NCI-H345 treated with DMSO at 0.1 percent for 48 hours (cell line): ENCODE results near the gene CP.
"Not testable (repeated sequence)": the region's sequence is repeated elsewhere in the genome, so short reads cannot be mapped to it uniquely, and the experiment has no call there.

ENCODE experiments used
- DNase-seq: peaks from one replicate; lab custom pipeline; 2025; ENCODE audit not compliant: unreplicated experiment; lab: John Stamatoyannopoulos, UW

CP gene

DNA sequence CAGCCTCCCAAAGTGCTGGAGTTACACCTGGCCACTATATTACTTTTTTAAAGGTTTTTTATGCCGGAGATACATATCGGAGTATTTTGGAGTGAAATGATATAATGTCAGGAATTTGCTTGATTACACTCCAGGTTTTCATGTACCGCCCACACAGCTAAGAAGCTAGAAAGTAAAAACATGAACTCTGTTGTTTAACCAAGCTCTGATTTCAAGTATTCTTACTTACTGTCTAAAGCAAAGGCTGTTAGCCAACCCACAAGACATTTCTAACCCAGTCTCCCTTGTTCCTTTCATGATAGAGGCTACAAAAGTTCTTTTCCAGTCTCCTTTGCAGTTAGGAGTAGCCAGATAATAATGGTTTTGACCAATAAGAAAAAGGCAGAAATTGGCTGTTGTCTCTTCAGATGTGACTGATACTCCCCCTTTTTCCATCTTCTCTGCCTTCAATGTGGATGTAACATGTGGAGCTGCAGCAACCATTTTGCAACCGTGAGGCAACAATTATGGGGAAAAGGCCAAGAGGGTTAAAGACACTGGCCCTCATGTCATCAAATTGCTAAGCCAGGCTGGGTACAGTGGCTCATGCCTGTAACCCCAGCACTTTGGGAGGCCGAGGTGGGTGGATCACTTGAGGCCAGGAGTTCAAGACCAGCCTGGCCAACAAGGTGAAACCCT, 6.1 kb upstream of the CP start:
- DNase-seq = no peak

DNA sequence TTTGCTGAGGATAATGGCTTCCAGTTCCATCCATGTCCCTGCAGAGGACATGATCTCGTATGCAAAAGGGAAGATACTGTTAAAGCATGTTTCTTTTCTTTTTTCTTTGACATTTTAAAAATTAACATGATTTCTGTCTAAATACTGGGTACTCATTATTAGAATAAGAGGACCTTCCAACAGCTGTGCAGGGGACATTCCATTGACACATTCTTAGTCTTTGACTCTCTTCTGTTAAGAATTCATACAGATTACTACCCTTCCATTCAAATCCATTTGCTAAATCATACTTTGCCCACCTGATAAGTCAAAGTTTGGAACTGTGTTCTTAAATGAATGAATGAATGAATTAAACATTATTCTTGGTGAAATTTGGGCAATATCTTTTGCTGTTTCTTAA, 5.1 kb upstream of the CP start:
- no peak for DNase-seq

DNA sequence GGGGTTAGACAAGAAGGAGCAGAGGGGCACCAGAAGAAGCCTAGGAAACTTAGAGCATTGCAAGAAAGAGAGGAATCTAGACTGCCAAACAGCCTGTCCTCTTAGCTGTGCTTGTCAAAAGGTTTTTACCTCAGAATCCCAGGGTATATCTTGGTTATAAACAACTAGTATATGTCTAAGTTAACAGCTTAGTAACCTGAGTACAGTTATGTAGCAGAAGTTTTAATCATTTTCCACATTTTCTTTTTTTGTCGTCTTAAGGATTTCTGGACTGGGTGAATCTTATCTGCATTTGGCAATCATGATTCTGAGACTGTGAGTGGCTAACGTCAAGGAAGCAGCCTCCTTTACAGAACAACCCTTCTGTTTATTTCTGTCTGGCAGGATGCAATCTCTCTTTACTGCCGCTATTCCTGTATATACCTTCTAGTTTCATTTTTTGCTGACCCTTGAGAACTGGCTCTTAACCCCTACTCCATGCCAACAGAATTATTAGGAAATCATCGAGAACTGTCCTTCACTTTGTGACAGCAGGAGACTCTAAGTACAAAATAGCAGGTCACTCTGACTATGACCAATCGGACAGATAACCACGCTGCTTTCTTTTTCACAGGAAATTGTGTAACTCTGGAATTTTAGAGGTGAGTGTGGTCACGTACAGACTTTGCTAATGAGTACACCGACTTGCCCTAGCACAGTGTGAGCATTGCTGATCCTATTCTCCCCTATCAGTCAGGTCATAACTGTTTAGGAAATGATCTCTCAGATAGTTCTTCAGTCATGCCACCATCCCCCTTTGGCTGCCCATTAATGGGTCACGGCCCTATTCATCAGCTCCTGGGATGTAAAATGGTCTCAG, 3.3 kb upstream of the CP start:
- DNase-seq = no peak

DNA sequence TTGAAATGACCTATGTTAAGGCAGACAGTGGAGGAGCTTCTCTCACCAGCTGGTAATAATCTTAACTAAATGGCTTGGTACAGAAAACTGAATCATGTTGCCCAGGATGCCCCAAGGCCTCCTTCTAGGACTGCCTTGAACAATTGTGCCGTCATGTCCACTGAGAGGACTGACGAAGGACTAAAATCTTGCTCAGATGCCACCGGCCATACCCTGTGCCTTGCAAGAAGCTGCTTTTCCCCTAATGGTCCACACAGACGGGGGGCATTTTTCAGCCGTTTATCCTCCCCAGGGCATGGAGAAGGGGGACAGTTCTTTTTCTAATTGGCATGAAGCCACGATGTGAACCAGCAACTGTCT, 1.8 kb upstream of the CP start:
- no peak for DNase-seq

DNA sequence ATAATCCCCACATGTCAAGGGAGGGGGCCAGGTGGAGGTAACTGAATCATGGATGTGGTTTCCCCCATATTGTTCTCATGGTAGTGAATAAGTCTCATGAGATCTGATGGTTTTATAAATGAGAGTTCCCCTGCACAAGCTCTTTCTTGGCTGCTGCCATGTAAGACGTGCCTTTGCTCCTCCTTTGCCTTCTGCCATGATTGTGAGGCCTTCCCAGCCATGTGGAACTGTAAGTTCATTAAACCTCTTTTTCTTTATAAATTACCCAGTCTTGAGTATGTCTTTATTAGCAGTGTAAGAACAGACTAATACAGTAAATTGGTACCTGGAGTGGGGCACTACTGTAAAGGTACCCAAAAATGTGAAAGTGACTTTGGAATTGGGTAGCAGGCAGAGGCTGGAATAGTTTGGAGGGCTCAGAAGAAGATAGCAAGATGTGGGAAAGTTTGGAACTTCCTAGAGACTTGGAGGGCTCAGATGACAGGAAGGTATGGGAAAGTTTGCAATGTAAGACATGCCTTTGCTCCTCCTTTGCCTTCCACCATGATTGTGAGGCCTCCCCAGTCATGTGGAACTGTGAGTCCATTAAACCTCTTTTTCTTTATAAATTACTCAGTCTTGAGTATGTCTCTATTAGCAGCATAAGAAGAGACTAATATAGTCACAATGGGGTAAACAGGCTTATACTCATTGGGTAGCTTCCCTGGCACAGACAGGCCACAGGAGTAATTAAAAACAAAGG, 2.1 kb downstream of the CP start:
- DNase-seq = not testable (repeated sequence)

DNA sequence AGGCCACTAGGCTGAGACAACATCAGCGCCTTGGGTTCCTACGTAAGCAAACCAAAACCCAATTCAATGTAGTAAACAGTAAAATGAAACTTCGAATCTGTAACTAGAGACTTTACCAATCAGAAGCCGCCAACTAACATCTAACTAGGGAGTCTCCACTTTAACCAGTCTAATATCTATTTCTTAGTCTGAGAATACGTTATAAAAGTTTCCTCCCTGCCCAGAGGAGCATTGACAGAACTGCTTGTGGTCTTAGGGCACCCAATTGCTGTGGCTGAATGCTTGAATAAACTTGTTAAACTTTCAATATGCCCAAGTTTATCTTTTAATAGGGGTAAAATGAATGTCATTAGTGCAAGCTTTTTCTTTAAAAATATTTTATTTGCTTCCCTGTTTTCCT, 4.3 kb downstream of the CP start:
- no peak for DNase-seq

DNA sequence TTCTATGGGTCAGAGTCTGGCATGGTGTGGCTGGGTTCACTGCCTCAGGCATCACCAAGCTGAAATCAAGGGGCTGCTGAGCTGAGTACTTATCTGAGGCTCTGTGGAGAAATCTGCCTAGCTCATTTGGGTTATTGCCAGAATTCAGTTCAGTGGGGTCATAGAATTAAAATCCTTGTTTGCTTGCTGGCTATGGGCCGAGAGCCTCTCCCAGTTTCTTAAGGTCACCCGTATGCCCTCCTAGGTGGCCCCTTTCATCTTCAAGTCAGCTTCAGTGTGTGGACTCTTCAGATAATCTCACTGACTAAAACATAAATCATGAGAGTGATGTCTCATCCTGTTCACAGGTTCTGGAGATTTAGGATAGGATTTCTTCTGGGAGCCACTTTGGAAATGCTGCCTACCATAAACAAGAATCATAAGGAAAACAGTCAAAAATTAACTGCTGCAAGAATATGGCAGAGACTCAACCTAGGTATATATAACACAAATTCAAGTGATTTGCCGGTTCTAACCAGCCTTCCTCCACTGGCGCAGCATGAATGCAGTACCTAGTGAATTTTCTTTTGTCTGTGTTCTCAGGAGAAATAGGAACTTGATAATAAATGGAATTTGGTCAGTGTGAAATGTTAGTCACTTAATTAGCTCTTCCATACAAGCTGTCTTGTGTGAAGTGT, 5.3 kb downstream of the CP start:
- no peak for DNase-seq

DNA sequence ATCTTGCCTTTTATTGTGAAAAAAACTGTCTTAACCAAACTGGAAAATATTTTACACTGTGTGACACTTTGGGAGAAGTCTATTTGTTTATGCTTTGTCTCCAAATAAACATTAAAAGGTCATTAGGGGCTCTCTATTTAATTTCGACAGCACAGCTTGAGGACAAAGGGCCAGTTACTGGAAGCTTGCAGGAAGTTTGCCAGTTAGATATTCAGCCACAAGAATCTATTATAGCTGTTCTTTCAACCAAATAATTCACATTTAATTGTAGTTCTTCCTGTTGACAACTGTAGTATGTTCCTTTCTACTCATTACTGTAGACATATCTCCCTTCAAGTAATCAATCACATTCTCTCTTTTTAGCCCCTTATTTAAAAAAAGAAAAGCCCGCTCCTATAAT, 6.1 kb downstream of the CP start:
- DNase-seq = no peak

DNA sequence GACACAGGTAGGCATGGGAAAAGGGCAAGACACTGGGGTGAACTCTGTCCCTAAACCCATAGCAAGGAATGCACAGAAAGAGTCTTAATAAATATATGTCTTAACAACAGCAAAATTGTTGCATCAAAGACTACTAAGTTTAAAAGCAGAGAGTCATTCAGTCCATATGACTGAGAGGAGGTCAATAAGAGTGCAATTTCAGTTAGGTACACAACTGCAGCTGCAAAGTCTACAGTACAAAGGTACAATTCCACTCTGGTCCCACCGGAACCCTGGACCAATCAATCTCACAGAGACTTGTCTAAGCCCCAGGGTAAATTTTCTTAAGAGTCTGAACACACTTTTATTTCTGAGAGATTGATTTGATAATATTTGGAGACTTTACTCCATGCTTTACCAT, 6.9 kb downstream of the CP start:
- no peak for DNase-seq

DNA sequence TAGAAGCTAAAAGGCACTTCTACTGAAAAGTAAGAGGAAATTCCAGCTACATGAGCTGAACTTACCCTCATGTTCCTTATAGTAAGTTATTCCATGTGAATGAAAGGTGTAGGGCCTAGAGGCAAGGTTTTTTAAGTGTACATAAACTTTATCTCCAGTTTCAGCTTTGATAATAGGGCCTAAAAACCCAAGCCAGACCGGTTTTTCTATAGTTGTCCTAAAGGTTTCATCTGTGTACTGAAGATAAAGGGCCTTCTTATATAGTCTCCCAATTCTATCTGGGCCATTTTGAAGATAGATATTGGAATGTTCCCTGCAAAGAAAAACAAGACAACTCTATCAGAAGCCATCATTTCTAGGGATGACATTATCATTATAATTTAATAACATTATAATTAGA, 9.2 kb downstream of the CP start:
- no peak for DNase-seq

DNA sequence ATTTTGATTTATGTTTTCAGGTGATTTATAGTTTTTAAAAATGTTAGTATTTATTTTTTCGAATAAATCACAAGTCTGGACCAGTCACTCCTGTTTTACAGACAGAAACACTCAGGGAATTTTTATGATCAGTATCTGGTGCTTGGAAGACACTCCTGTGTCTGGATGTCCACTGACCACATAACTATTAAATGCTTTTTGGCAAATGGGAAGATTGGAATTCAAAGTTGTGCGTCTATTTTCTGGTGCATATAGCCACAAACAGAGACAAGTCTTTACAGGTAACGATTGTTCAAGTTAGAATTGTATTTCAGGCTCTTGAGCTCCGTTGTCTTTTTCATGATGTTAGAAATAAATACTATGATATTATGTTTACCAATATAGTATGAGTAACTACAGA, 12.2 kb downstream of the CP start:
- no peak for DNase-seq

DNA sequence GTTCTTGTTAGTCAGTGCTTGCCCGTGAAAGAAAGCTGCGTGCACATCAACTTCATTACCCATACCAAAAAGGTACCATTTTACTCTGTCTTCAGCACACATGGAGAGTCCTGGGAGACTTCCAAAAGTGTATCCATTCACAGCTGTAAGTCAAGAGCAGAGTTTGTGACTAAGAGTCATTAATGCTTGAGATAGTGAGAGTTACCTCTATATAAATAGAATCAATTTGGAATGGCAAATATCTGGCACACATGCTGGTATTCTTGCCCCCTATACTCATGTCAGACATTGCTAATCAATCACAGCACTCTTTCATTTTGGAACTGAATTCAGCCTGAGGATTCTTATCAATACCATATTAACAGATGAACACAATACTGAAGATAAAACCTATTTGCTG, 14.2 kb downstream of the CP start:
- no peak for DNase-seq

DNA sequence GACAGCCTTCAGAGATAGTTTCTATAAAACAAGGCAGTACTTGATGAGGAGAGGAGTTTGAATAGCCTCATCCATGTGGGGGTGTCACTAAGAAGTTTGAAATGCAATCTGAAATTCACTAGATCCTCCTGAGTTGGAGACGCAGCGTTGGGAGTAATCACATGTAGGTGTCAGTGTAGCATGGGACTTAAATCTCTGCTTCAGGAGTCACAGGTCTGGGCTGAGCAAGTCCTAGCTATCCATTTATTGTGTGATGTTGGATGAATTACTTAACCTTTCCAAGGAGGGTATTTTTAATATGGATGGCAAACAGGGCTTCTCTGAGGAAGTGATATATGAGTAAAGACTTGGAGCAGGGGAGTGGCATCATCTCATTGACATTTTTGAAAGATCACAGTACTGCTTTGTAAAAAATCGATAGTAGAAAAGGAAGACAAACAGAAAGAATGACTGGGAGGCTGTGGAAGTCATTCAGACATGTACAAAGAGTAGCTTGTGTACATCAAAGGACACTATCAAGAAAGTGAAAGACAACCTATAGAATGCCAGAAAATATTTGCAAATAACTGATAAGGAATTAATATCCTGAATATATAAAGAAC, 17.1 kb downstream of the CP start:
- no peak for DNase-seq

DNA sequence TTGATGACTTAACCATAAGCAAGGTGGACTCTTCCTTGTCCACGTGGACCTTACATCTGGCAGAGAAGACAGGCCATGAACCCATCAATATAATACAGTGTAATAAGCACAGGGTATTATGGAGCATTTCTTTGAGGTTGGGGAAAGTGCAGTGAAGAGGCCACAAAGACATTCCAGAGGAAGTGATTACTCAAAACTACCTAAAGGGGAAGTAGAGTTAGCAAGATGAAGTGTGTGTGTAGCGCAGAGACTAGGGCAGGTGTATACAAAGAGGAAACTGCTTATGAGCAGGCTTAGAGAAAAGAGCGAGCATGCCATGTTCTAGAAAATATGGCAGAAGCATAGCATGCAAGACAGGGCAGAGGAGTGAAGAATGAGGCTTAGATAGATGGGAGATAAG, 17.9 kb downstream of the CP start:
- no peak for DNase-seq

DNA sequence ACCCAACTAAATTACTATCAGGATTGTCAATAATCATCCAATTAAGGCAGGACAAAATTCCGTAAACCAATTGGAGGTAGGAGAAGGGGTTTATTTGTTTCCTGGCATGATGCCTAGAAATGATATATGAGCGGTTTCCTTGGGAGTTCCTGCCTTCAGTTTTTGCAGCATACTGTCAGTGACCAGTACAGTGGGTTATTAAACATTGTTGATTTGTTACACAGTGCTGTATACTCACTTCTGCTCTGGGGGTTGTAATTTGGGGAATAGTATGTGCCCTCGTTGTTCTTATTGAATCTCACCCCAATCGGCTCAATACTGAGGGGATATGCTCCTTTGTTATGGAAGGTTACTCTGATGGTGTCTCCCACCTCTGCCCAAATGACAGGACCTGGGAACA, 22.2 kb downstream of the CP start:
- DNase-seq = no peak

DNA sequence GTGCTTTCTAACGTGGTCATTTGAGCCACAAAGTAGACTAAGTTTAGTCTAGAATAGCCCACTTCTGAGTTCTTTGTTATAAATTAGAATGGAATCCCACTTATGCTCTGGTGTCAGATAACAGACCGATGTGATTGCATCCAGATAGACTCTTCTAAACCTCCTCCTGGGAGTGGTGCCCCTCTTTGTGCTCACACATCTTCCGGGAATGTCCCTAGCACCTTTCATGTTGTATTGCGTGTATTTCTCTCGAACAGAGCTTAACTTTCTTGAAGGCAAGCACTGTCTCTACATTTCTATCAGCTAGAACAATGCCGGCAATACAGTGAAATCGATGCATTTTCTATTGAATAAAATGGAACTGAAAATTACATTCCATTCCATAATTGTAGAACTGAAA, 23.0 kb downstream of the CP start:
- DNase-seq = no peak

DNA sequence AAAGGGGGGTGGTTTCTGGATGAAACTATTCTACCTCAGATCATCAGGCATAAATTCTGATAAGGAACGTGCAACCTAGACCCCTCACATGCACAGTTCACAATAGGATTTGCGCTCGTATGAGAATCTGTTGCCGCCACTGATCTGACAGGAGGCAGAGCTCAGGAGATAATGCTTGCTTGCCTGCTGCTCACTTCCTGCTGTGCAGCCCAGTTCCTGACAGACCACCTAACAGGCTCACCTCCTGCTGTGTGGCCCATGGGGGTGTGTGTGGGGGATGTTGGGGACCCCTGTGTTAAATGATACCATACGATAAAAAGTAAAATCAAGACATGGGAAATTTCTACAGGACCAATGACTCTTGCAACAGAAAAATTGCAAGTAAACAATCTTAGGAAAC, 24.0 kb downstream of the CP start:
- no peak for DNase-seq

DNA sequence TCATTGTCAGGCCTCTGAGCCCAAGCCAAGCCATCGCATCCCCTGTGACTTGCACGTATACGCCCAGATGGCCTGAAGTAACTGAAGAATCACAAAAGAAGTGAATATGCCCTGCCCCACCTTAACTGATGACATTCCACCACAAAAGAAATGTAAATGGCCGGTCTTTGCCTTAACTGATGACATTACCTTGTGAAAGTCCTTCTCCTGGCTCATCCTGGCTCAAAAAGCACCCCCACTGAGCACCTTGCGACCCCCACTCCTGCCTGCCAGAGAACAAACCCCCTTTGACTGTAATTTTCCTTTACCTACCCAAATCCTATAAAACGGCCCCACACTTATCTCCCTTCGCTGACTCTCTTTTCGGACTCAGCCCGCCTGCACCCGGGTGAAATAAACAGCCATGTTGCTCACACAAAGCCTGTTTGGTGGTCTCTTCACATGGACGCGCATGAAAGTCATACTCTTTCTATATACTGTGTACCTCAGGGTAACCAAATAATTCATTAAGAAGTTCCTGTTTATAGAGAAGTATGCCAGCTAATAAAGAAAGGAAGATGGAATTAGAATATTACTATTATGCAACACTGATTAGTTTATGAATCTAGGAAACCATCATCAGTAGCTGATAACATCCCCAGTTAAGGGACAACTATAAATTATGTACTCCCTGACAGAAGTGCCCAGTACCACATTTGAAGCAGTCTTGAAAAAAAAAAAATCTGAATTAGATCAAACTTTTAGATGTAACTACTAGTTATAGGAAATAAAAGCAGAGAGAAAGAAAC, 24.6 kb downstream of the CP start:
- not testable (repeated sequence) for DNase-seq

DNA sequence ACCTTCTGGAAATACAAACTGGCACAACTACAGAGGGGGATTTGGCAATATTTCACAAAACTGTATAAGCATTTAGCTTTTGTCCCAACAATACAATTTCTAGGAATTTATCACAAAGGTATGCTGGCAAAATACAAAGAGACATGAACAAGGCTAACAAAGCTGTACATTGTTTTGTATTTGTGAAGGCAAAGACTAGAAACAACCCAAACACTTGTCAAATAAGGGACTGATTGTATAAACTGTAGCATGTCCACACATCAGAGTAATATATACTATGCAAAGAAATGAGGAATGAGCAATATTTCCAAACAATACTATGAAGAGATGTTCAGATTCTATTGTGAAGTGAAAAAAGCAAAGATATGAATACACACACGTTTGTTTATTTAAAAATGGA, 26.4 kb downstream of the CP start:
- DNase-seq = no peak

DNA sequence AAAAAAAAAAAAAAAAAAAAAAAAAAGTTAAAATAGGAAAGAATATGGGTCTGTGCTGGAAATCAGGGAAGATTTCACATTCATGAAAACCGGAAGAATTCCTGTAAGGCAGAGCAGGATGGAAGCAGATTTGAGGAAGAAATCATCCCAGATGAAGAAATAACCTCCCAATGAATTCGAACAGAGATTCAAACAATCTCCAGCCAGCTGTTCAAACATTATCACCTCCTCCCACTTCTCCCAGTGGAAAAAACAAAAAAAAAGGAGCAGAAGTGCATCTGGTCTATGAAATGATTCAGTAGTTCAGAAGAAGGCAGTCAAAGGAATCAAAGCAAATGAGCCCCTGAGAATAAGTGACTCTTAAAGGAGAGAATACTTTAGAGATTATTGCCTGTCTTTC, 33.1 kb downstream of the CP start:
- DNase-seq = no peak
